Measurements from ENCODE around the gene DAPK2.

- TF ChIP-seq GABPA (IDR thresholded peaks at IDR 0.05; ENCODE audit: low read depth): no peak
- no peak for TF ChIP-seq CTCF (IDR thresholded peaks at IDR 0.05; ENCODE audit: insufficient read depth, low read length)
- TF ChIP-seq POLR2AphosphoS5 (IDR thresholded peaks at IDR 0.05; ENCODE audit: low read depth): no peak
- no peak for TF ChIP-seq REST (IDR thresholded peaks at IDR 0.05; ENCODE audit: insufficient replicate concordance, low read depth)
- no peak for TF ChIP-seq SPI1 (IDR thresholded peaks at IDR 0.05; ENCODE audit: borderline replicate concordance, low read depth)
Observed at GRCh38 chr15:63974021-63974420, 72.3 kb downstream of the DAPK2 start.

Data from HL-60 (cell line).